DMS153 treated with DMSO at 0.1 percent for 48 hours (cell line): ENCODE data around the gene ACOT11.
"Not testable (repeated sequence)": the region's sequence is repeated elsewhere in the genome, so short reads cannot be mapped to it uniquely, and the experiment has no call there.

Experiments used
- DNase-seq: peaks from one replicate; lab custom pipeline; 2025; ENCODE audit not compliant: unreplicated experiment; lab: John Stamatoyannopoulos, UW

The ACOT11 gene

DNA sequence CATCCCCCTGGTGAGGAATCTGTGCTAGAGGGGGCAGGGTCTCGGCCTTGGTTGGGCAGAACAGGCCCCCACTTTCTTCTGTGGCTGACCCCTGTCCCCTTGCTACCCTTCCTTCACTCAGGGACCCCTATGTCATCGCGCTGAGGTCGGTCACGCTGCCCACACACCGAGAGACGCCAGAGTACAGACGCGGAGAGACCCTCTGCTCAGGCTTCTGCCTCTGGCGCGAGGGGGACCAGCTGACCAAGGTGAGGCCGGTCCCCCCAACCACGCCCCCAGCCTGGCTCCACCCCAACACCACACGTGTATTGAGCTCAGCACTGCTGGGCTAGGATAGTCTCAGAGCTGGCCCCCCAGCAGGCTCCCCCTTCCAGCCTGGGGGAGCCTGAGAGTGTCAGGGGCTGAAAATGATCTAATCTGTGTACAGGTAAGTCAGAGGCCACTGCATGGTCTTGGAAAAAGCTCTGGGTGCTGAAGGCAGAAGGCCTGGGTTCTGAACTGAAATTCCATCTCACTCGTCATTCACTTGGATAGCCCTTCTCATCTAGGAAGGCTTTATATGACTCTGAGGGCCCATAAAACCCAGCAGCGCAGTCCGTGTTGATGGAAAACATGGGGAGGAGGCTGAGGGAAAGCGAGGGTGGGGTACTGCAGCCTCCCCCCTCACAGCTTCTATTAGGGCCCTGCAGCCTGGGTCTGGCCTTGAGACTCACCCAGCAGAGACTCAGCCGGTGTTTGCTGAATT lies 60.0 kb downstream of the ACOT11 start:
- DNase-seq = no peak

DNA sequence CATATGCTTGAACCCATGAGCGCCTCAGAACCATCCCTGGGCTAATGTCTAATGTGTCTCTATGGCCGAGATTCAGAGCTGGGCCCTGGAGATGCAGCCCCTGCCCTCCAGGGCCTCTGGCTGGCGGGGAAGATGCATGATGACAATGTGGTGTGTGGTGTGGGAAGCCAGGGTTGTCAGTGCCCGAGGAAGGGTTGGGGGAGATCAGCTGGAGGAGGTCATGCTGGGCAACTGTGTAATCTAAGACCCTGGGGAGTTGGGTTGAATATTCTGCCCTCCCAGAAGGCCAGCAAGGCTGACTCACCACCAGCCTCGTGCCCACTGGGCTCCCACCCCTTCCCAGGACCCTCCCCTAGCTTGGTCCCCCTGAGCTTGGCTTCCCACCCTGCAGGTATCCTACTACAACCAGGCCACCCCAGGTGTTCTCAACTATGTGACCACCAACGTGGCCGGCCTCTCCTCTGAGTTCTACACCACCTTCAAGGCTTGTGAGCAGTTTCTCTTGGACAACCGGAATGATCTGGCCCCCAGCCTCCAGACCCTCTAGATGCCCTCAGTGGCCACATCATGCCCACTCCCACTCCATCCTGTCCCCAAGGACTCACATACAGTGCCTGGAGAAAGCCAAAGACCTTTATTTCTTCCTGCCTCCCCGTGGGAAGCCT lies 60.7 kb downstream of the ACOT11 start:
- DNase-seq = no peak

GRCh38 chr1:54609301-54609921 lies 61.4 kb downstream of the ACOT11 start:
- DNase-seq = no peak

GRCh38 chr1:54610048-54610447 lies 62.0 kb downstream of the ACOT11 start:
- no peak for DNase-seq

- no peak for DNase-seq
These were observed 62.9 kb downstream of the ACOT11 start for GRCh38 chr1:54610601-54611580.

DNA sequence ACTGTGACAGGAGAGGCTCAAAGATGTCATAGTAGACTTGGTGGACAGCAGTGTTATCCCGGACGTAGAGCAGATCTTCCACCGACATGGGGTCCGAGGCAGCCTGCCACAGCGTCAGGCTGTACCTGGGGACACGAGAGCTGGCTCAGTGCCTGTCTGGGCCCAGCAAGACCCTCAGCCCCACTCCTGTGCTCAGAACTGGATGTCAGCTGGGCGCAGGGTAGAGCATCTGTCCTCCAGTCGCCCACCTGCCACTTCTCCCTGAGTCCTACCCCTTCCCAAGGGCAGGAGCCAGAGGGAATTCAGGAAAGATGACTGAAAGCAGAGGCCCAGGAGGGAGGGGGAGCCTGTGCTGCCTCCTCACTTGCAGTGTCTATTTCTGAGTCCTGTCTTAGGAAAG lies 63.6 kb downstream of the ACOT11 start:
- DNase-seq = no peak

- DNase-seq = no peak
These were observed 66.0 kb downstream of the ACOT11 start for GRCh38 chr1:54614024-54614423.

DNA sequence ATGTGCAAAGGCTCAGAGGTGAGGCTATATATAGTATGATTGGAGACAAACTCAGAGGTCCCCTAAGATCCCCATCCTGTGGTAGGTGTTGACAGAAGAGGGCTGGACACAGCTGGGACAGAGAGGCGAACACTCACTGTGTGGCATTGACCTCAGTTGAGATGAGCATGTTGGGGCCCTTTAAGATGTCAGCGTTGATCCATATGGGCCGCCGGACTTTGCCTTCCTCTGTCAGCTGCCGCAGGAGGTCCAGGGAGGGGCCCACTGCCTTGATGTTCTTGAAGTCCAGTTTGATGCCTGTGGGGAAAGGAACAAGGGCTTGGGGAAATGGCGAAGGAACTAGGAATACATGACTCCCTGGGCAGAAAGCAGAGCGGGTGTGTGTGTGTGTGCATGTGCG lies 66.5 kb downstream of the ACOT11 start:
- DNase-seq = no peak

- no peak for DNase-seq
These were observed 67.7 kb downstream of the ACOT11 start for GRCh38 chr1:54615531-54616279.

DNA sequence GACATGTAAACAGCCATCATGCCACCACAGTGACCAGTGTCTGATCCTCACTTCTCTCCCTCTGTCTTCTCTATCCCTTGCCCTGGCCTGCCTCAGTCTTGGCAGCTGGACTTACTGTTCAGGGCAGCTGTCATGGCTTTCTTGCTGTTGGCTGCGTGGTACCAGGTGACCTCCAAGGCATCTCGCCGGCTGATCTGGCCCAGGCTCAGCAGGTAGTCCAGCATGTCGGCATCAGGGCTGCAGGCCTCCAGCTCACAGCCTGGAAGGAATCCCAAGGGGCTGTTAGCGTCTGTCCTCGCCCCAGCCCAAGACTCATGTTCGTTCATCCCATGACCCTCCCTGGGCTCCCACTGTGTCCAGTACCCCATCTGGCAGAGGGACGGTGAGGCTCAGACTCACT lies 71.7 kb downstream of the ACOT11 start:
- no peak for DNase-seq

- no peak for DNase-seq
These were observed 75.4 kb downstream of the ACOT11 start, which contains the start of gene FAM151A for GRCh38 chr1:54623216-54624007. Gene FAM151A, minus strand, starts transcription at chr1:54623525. Its CDS starts 130 bp downstream, at chr1:54623395.

DNA sequence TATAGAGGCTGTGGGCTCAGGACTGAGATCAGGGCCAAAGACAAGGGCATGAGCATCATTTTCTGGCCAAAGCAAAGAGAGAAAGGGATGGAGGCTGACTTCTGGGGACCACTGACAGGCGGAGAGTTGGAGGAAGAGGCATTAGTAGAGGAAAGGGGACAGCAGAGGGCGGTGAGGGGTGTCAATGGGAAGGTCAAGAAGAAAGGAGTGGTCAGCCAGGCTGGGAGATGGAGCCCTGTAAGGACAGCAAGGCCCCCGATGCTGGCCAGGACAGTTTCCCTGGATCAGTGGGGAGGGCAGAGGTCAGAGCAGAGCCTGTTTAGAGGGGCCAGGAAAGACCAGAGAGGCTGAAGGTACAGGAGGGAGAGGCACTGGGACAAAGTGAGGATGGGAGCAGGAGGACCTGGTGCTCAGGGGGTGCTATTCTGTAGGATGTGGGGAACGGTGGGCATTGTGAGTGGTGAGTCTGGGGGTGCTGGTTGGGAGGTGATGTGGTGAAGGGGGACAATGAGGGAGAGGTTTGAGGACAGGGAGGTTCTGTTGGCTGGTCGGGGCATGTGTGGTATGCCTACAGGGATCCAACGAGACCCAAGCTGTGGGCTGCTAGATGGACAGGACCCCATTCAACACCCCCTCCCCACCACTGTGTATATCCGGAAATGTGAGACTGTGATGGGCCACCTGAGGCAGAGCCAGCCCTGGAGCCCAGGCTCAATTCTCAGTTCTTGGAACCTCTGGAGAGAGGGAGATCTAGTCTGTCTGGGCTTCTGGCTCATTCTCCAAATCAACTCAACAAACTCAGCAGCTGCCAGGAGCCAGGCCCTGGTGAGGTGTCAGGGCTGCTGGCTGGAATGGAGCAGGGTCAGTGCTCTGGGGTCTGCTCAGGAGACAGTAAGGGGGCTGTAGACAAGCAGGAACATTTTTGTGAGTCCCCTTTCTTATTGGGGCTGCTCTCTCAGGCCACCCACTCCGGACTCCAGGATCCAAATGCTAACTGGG lies 76.7 kb downstream of the ACOT11 start:
- DNase-seq = no peak

GRCh38 chr1:54627196-54627595 lies 79.2 kb downstream of the ACOT11 start:
- no peak for DNase-seq

DNA sequence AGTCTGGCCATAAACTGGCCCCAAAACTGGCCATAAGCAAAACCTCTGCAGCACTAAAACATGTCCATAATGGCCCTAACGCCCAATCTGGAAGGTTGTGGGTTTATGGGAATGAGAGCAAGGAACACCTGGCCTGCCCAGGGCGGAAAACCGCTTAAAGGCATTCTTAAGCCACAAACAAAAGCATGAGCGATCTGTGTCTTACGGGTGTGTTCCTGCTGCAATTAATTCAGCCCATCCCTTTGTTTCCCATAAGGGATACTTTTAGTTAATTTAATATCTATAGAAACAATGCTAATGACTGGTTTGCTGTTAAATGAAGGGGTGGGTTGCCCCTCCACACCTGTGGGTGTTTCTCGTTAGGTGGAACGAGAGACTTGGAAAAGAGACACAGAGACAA lies 87.8 kb downstream of the ACOT11 start:
- not testable (repeated sequence) for DNase-seq

DNA sequence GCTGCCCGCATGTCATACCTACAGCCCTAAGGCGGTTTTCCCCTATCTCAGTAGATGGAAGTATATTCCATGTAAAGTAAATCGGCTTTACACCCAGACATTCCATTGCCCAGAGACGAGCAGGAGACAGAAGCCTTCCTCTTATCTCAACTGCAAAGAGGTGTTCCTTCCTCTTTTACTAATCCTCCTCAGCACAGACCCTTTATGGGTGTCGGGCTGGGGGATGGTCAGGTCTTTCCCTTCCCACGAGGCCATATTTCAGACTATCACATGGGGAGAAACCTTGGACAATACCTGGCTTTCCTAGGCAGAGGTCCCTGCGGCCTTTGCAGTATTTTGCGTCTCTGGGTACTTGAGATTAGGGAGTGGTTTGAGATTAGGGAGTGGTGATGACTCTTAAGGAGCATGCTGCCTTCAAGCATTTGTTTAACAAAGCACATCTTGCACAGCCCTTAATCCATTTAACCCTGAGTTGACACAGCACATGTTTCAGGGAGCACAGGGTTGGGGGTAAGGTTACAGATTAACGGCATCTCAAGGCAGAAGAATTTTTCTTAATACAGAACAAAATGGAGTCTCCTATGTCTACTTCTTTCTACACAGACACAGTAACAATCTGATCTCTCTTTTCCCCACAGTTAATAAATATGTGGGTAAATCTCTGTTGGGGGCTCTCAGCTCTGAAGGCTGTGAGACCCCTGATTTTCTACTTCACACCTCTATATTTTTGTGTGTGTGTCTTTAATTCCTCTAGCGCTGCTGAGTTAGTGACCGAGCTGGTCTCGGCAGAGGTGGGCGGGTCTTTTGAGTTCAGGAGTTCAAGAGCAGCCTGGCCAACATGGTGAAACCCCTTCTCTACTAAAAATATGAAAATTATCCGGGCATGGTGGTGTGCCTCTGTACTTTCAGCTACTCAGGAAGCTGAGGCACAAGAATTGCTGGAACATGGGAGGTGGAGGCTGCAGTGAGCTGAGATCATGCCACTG lies 88.7 kb downstream of the ACOT11 start:
- not testable (repeated sequence) for DNase-seq

DNA sequence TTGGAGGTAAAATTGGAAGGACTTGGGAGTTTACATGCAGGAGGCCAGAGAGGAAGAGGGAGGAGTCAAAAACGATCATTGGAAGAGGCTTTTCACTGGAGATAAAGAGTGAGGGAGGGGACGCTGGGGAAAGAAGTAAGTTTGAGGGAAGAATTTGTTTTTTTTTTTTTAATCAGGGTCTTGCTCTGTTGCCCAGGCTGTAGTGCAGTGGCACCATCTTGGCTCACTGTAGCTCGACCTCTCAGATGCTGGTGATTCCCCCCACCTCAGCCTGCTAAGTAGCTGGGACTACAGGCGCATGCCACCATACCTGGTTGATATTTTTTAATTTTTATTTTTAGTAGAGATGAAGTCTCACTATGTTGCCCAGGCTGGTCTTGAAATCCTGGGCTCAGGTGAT lies 92.3 kb downstream of the ACOT11 start:
- DNase-seq = no peak
